ENCODE results near the gene ARL15. TPM values are rescaled to one million over a fixed set of nuclear protein-coding genes. Genes with fewer than 3 reads are reported as not detected.

Gene ARL15
- total and polyA plus RNA-seq, 7 donors = 11.7 to 30.7 (median 16.6) TPM

DNA sequence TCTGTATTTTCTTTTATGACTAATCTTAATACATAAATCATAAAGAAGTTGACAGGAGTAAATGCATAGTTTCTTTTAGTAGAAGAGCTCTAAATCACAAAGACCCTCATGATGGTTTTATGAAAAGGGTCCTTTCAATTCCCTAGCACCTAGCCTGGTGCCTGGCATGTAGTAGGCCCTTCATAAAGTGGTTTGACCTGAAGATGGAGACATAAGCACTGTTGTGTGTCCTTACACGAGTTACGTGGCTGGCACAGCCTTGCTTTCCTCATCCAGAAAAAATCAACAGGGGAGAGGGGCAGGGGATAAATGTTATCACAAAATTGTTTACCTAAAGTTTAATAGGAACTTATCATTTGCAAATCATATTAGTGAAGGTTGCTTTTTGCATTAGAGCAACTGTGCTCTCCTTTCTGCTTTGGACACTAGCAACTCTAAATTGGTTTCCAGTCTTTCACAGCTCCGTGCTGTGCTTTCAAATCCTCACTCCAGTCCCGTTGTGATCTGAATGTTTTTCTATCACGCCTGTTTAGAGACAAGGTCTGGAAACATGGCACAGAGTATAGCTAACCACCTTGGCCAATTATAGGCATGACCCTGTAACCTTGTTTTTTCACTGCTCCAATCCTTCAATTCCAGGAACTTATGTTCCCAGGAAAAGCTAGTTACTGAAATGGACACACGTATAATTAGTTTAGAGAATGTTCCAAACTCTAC, 55.7 kb downstream of the ARL15 start:
- Histone ChIP-seq H3K27ac (no peak overlapping the region), H3K4me3 (no peak overlapping the region), H3K4me1 (peaks cover 0 to 3% (median 0%) of the 10 kb centered on the region in 4 donors), H3K9me3 (no peaks in the 10 kb centered on the region), H3K27me3 (no peaks in the 10 kb centered on the region), H3K36me3 (no peaks in the 10 kb centered on the region)
- 44 to 69% methylated on average over 6 of the region's 6 CpGs for WGBS, 2 donors
- intact Hi-C loops (cut with DNase I) = loop anchor here (5.0 kb wide), 1 partner anchor 58 kb away; the partner anchor contains the start of gene ARL15
- TF ChIP-seq, protein P1, sequence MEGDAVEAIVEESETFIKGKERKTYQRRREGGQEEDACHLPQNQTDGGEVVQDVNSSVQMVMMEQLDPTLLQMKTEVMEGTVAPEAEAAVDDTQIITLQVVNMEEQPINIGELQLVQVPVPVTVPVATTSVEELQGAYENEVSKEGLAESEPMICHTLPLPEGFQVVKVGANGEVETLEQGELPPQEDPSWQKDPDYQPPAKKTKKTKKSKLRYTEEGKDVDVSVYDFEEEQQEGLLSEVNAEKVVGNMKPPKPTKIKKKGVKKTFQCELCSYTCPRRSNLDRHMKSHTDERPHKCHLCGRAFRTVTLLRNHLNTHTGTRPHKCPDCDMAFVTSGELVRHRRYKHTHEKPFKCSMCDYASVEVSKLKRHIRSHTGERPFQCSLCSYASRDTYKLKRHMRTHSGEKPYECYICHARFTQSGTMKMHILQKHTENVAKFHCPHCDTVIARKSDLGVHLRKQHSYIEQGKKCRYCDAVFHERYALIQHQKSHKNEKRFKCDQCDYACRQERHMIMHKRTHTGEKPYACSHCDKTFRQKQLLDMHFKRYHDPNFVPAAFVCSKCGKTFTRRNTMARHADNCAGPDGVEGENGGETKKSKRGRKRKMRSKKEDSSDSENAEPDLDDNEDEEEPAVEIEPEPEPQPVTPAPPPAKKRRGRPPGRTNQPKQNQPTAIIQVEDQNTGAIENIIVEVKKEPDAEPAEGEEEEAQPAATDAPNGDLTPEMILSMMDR (IDR thresholded peaks at IDR 0.05) = no peak
- DNase-seq = no peak

DNA sequence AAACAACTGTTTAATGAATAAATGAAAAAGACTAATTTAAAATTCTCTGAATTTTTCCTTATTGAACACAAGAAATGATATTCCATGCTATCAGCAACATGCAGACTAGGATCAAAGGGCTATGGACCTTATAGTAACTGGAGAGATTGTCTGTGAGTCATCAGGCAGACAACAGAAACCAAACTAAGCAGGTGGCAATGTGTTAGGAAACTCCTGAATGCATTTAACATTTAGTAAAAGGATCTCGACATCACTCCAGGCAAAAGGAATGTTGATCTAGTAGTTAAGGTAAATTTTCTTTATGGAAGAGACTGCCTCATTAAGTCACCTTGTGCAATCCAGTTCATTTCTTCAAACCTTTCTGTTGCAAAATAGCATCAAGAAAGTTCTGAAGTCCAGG, 58.4 kb downstream of the ARL15 start:
- H3K36me3 ChIP-seq = no peaks in the 10 kb centered on the region
- DNase-seq = no peak
- no peak overlapping the region for H3K4me3 ChIP-seq
- TF ChIP-seq, protein P1 (IDR thresholded peaks at IDR 0.05) = no peak
- TF ChIP-seq POLR2AphosphoS5 (IDR thresholded peaks at IDR 0.05) (no peak), EP300 (IDR thresholded peaks at IDR 0.05) (no peak), POLR2A (IDR thresholded peaks at IDR 0.05) (no peak)
- 15 to 75% methylated on average over 1 of the region's 1 CpG for WGBS, 2 donors
- no peaks in the 10 kb centered on the region for H3K27me3 ChIP-seq
- intact Hi-C loops (cut with DNase I) = loop anchor here (5.0 kb wide), 1 partner anchor 60 kb away; the partner anchor contains the start of gene ARL15
- no peak overlapping the region for H3K27ac ChIP-seq
- H3K4me1 ChIP-seq = peaks cover 0 to 6% (median 2%) of the 10 kb centered on the region in 4 donors
- H3K9me3 ChIP-seq = no peaks in the 10 kb centered on the region

DNA sequence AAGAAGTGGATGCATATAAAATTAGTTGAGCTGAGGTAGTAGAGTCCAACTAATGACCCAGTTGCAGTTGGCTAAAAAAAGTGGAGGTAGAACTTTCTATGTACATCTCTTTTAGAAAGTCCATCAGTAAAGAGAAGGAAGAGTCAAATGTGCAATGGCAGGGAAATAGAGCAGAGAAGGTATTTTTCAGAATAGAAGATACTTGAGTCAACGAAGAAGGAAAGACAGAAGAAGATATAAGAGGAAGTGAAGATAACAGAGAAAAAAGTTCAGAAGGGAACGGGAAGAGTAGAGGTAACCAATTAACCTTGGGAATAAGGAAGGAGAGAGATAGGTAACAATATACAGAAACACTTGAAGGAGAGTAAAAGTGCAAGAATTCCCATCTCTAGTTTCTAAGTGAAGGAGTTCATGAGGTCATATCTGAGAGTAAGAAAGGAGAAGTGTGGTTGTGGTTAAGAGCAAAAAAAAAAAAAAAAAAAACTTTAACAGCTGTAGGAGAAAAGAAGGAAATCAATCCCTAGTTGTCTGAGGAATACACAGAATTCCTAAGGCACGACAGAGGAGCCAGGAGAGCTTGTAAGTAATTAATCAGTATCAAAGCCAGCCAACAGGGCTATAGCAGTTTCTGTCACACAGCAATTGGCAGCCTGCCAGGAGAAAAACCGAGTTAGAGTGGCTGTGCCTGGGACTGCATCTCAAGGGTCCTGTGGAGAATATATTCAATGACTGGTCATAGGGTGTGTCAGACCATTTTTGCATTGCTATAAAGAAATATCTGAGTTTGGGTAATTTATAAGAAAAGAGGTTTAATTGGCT, 61.0 kb downstream of the ARL15 start:
- Histone ChIP-seq H3K27me3 (no peaks in the 10 kb centered on the region), H3K36me3 (no peaks in the 10 kb centered on the region), H3K4me1 (peaks cover 0 to 6% (median 0%) of the 10 kb centered on the region in 4 donors), H3K9me3 (no peaks in the 10 kb centered on the region), H3K4me3 (no peak overlapping the region), H3K27ac (no peak overlapping the region)
- TF ChIP-seq POLR2AphosphoS5 (IDR thresholded peaks at IDR 0.05) (no peak), EP300 (IDR thresholded peaks at IDR 0.05) (no peak), POLR2A (IDR thresholded peaks at IDR 0.05) (no peak)
- TF ChIP-seq, protein P1 (IDR thresholded peaks at IDR 0.05) = no peak
- intact Hi-C loops (cut with DNase I) = loop anchor here (5.0 kb wide), 1 partner anchor 63 kb away; the partner anchor contains the start of gene ARL15
- no peak for DNase-seq
- WGBS, 2 donors = 33 to 36% methylated on average over 4 of the region's 4 CpGs

DNA sequence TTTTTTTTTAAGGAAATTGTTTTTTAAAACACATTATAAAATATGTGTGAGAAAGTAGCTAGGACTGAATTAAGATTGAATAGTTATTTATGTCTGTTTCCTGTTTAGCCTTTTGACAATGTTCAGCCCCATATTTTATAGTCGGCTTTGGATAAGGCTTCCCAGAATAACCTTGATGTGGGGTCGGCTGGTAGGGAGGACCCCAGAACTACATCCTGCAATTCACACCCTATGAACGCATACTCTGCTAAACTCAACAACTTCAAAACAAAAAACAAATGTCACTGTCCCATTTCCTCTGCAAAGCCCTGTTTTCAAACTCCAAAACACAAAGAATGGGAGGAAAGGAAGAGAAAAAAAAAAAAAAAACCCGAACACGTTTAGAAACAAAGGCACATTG, 63.1 kb downstream of the ARL15 start:
- TF ChIP-seq POLR2A (IDR thresholded peaks at IDR 0.05) = no peak
- TF ChIP-seq POLR2AphosphoS5 (IDR thresholded peaks at IDR 0.05) = no peak
- TF ChIP-seq EP300 (IDR thresholded peaks at IDR 0.05) = no peak
- TF ChIP-seq, protein P1 (IDR thresholded peaks at IDR 0.05) = no peak
- no peak overlapping the region for H3K27ac ChIP-seq
- no peaks in the 10 kb centered on the region for H3K27me3 ChIP-seq
- H3K9me3 ChIP-seq = no peaks in the 10 kb centered on the region
- no peak for DNase-seq
- peaks cover 0 to 6% (median 0%) of the 10 kb centered on the region in 4 donors for H3K4me1 ChIP-seq
- no peak overlapping the region for H3K4me3 ChIP-seq
- intact Hi-C loops (cut with DNase I) = no loop called here
- H3K36me3 ChIP-seq = no peaks in the 10 kb centered on the region
- WGBS, 2 donors = 58 to 79% methylated on average over 5 of the region's 5 CpGs

All from sigmoid colon (tissue), 7 donors.